Measurements from ENCODE around the gene NCBP2L. TPM values are rescaled to one million over a fixed set of nuclear protein-coding genes. Genes with fewer than 3 reads are reported as not detected.

The NCBP2L gene
- total and polyA plus RNA-seq, 4 donors: 0.02 to 0.24 (median 0.08) TPM; not detected in 1

DNA sequence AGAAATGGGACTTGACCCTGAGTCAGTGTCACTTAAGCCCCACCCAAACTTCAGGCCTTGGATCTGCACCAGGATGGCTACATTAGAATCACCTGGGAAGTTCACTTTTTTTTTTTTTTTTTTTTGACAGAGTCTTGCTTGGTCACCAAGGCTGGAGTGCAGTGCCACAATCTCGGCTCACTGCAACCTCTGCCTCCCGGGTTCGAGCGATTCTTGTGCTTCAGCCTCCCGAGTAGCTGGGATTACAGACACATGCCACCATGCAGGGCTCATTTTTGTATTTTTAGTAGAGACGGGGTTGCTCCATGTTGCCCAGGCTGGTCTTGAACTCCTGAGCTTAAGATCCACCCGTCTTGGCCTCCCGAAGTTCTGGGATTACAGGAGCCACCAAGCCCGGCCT, 3.0 kb downstream of the NCBP2L start:
- no peak for TF ChIP-seq EGR1 (IDR thresholded peaks at IDR 0.05; ENCODE audit: low read depth in 2 of 2)
- no peak for TF ChIP-seq FOXA2 (IDR thresholded peaks at IDR 0.05)
- no peak for TF ChIP-seq YY1 (IDR thresholded peaks at IDR 0.05)
- TF ChIP-seq, protein P1, sequence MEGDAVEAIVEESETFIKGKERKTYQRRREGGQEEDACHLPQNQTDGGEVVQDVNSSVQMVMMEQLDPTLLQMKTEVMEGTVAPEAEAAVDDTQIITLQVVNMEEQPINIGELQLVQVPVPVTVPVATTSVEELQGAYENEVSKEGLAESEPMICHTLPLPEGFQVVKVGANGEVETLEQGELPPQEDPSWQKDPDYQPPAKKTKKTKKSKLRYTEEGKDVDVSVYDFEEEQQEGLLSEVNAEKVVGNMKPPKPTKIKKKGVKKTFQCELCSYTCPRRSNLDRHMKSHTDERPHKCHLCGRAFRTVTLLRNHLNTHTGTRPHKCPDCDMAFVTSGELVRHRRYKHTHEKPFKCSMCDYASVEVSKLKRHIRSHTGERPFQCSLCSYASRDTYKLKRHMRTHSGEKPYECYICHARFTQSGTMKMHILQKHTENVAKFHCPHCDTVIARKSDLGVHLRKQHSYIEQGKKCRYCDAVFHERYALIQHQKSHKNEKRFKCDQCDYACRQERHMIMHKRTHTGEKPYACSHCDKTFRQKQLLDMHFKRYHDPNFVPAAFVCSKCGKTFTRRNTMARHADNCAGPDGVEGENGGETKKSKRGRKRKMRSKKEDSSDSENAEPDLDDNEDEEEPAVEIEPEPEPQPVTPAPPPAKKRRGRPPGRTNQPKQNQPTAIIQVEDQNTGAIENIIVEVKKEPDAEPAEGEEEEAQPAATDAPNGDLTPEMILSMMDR (IDR thresholded peaks at IDR 0.05; ENCODE audit: low read depth, low read length, missing input control): no peak
- TF ChIP-seq SP1 (IDR thresholded peaks at IDR 0.05): no peak
- no peak for TF ChIP-seq FOXA1 (IDR thresholded peaks at IDR 0.05)
- TF ChIP-seq, protein P2, sequence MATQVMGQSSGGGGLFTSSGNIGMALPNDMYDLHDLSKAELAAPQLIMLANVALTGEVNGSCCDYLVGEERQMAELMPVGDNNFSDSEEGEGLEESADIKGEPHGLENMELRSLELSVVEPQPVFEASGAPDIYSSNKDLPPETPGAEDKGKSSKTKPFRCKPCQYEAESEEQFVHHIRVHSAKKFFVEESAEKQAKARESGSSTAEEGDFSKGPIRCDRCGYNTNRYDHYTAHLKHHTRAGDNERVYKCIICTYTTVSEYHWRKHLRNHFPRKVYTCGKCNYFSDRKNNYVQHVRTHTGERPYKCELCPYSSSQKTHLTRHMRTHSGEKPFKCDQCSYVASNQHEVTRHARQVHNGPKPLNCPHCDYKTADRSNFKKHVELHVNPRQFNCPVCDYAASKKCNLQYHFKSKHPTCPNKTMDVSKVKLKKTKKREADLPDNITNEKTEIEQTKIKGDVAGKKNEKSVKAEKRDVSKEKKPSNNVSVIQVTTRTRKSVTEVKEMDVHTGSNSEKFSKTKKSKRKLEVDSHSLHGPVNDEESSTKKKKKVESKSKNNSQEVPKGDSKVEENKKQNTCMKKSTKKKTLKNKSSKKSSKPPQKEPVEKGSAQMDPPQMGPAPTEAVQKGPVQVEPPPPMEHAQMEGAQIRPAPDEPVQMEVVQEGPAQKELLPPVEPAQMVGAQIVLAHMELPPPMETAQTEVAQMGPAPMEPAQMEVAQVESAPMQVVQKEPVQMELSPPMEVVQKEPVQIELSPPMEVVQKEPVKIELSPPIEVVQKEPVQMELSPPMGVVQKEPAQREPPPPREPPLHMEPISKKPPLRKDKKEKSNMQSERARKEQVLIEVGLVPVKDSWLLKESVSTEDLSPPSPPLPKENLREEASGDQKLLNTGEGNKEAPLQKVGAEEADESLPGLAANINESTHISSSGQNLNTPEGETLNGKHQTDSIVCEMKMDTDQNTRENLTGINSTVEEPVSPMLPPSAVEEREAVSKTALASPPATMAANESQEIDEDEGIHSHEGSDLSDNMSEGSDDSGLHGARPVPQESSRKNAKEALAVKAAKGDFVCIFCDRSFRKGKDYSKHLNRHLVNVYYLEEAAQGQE (IDR thresholded peaks at IDR 0.05): no peak
- TF ChIP-seq TAF1 (conservative IDR thresholded peaks at IDR 0.05): no peak
- TF ChIP-seq JUND (IDR thresholded peaks at IDR 0.05): no peak
- TF ChIP-seq HNF4A (conservative IDR thresholded peaks at IDR 0.05): no peak
- TF ChIP-seq, protein P3, sequence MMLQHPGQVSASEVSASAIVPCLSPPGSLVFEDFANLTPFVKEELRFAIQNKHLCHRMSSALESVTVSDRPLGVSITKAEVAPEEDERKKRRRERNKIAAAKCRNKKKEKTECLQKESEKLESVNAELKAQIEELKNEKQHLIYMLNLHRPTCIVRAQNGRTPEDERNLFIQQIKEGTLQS (IDR thresholded peaks at IDR 0.05): no peak
- no peak for TF ChIP-seq HNF4G (IDR thresholded peaks at IDR 0.05)
- TF ChIP-seq RXRA (IDR thresholded peaks at IDR 0.05): no peak
- TF ChIP-seq, protein P4, sequence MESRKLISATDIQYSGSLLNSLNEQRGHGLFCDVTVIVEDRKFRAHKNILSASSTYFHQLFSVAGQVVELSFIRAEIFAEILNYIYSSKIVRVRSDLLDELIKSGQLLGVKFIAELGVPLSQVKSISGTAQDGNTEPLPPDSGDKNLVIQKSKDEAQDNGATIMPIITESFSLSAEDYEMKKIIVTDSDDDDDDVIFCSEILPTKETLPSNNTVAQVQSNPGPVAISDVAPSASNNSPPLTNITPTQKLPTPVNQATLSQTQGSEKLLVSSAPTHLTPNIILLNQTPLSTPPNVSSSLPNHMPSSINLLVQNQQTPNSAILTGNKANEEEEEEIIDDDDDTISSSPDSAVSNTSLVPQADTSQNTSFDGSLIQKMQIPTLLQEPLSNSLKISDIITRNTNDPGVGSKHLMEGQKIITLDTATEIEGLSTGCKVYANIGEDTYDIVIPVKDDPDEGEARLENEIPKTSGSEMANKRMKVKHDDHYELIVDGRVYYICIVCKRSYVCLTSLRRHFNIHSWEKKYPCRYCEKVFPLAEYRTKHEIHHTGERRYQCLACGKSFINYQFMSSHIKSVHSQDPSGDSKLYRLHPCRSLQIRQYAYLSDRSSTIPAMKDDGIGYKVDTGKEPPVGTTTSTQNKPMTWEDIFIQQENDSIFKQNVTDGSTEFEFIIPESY (IDR thresholded peaks at IDR 0.05): no peak
- no peak for TF ChIP-seq NR2F2 (IDR thresholded peaks at IDR 0.05)
- Histone ChIP-seq H3K9me3 (ENCODE audit: control insufficient read depth in 4 of 4, low read length in 3 of 4) (no peaks in the 10 kb centered on the region), H3K27me3 (ENCODE audit: control insufficient read depth in 4 of 4, insufficient read depth in 4 of 4, low read length in 3 of 4) (no peaks in the 10 kb centered on the region), H3K9ac (ENCODE audit: low read depth in 1 of 2, low read length in 2 of 2) (no peak overlapping the region), H3K36me3 (ENCODE audit: control insufficient read depth in 4 of 4, insufficient read depth in 3 of 4, low read depth in 1 of 4, low read length in 3 of 4) (no peaks in the 10 kb centered on the region), H3K4me3 (ENCODE audit: low read depth in 1 of 3, low read length in 3 of 3) (no peak overlapping the region), H3K27ac (ENCODE audit: low read depth in 1 of 2, low read length in 2 of 2) (no peak overlapping the region), H3K4me1 (ENCODE audit: control insufficient read depth in 4 of 4, insufficient read depth in 4 of 4, low read length in 3 of 4) (peaks cover 0 to 10% (median 3%) of the 10 kb centered on the region in 4 donors)
- no peak for DNase-seq (ENCODE audit: low spot score)
- 94% methylated on average over 9 of the region's 9 CpGs for WGBS

DNA sequence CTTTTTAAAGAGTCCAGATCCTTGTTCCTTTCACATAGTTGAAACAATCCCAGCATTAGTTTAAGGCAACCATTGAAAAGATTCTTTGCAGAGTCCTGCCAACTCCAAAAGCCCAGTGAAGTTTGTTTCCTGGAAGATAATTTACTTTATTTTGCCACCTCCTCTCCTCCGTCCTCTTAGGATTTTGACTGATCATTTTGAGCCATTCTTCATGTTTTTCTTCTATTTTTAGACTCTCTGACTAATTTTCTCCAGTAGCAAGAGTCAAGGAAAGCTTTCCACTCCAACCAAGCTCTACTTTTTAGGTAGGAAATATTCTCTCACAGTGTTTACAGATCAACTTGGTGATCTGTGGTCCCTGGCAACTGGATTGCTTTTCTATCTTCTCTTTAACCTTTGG, 10.3 kb downstream of the NCBP2L start:
- DNase-seq (ENCODE audit: low spot score): no peak
- Histone ChIP-seq H3K27me3 (ENCODE audit: control insufficient read depth in 4 of 4, insufficient read depth in 4 of 4, low read length in 3 of 4) (no peaks in the 10 kb centered on the region), H3K4me3 (ENCODE audit: low read depth in 1 of 3, low read length in 3 of 3) (no peak overlapping the region), H3K9ac (ENCODE audit: low read depth in 1 of 2, low read length in 2 of 2) (no peak overlapping the region), H3K36me3 (ENCODE audit: control insufficient read depth in 4 of 4, insufficient read depth in 3 of 4, low read depth in 1 of 4, low read length in 3 of 4) (no peaks in the 10 kb centered on the region), H3K27ac (ENCODE audit: low read depth in 1 of 2, low read length in 2 of 2) (no peak overlapping the region), H3K4me1 (ENCODE audit: control insufficient read depth in 4 of 4, insufficient read depth in 4 of 4, low read length in 3 of 4) (no peaks in the 10 kb centered on the region), H3K9me3 (ENCODE audit: control insufficient read depth in 4 of 4, low read length in 3 of 4) (no peaks in the 10 kb centered on the region)
- TF ChIP-seq, protein P5, sequence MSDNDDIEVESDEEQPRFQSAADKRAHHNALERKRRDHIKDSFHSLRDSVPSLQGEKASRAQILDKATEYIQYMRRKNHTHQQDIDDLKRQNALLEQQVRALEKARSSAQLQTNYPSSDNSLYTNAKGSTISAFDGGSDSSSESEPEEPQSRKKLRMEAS (IDR thresholded peaks at IDR 0.05): no peak
- TF ChIP-seq, protein P1 (IDR thresholded peaks at IDR 0.05; ENCODE audit: low read depth, low read length, missing input control): no peak
- WGBS: 81% methylated on average over 1 of the region's 1 CpG

All from liver (tissue), 9 donors.